Hepatocyte (in vitro differentiated cells): Measurements from ENCODE around the gene PPM1L.

Experiments used
- CTCF ChIP-seq: fragments of 200-600 bp; sonication (generic); IDR thresholded peaks from 2 replicates; pipeline ENCODE4 v1.5.1; 2016; ENCODE audit warnings: antibody characterized with exemption, mild to moderate bottlenecking; ENCODE audit not compliant: poor library complexity
- EZH2 ChIP-seq: fragments of 200-600 bp; sonication (generic); IDR thresholded peaks from 2 replicates; pipeline ENCODE4 v1.6.1; 2016; ENCODE audit warnings: antibody characterized with exemption, mild to moderate bottlenecking, borderline replicate concordance
- EZH2phosphoT487 ChIP-seq: fragments of 200-600 bp; sonication (generic); IDR thresholded peaks from one replicate; pipeline ENCODE4 v1.6.1; 2018; ENCODE audit warnings: antibody characterized with exemption, mild to moderate bottlenecking, low read depth, moderate library complexity; ENCODE audit not compliant: unreplicated experiment, severe bottlenecking

- no peak for TF ChIP-seq EZH2
- TF ChIP-seq CTCF: no peak
- no peak for TF ChIP-seq EZH2phosphoT487
Measured at GRCh38 chr3:160998581-160998980, 242.6 kb downstream of the PPM1L start.
